Natural killer cell (primary cell): Measurements from ENCODE around the gene XRCC5. TPM values are rescaled to one million over a fixed set of nuclear protein-coding genes. Genes with fewer than 3 reads are reported as not detected.

Source experiments
- ATAC-seq, 3 donors: fragments of 150-1000 bp in 2 of 3; fragments of 200-7000 bp in 1 of 3; cut with Tn5 transposase; 1 replicate in 1 of 3; 2 replicates in 2 of 3; pipeline ENCODE4 v1.10.0; 2021; ENCODE audit warnings: mild to moderate bottlenecking in 2 of 3, moderate library complexity in 2 of 3
- DNase-seq, 2 donors: peaks; one replicate each; pipeline versions ENCODE4 v3.0.0 to v3.0.0-alpha.2; 2013 to 2021; ENCODE audit warnings: mixed read lengths in 1 of 2
- H3K27ac ChIP-seq: one replicate; pipeline ENCODE4 v1.5.1; 2013; ENCODE audit warnings: mild to moderate bottlenecking, low read length
- H3K27me3 ChIP-seq: one replicate; pipeline ENCODE4 v1.6.1; 2013; ENCODE audit warnings: low read length; ENCODE audit not compliant: control insufficient read depth, insufficient read depth
- H3K36me3 ChIP-seq: one replicate; pipeline ENCODE4 v1.6.1; 2013; ENCODE audit warnings: low read length; ENCODE audit not compliant: control insufficient read depth, insufficient read depth
- H3K4me1 ChIP-seq: one replicate; pipeline ENCODE4 v1.6.1; 2013; ENCODE audit warnings: low read length; ENCODE audit not compliant: control insufficient read depth, insufficient read depth
- H3K4me3 ChIP-seq: one replicate; pipeline ENCODE4 v1.5.1; 2013; ENCODE audit warnings: low read length
- H3K9me3 ChIP-seq: one replicate; pipeline ENCODE4 v1.6.1; 2013; ENCODE audit warnings: low read length; ENCODE audit not compliant: control insufficient read depth, insufficient read depth
- H3K27ac Mint-ChIP-seq, 2 donors: one replicate each; pipeline ENCODE4 v1.8.0; 2022; ENCODE audit warnings: mild to moderate bottlenecking in 2 of 2, mixed read lengths in 2 of 2, moderate library complexity in 1 of 2
- H3K27me3 Mint-ChIP-seq, 2 donors: one replicate each; pipeline ENCODE4 v1.8.0; 2022; ENCODE audit warnings: low read depth in 2 of 2, mixed read lengths in 2 of 2
- H3K36me3 Mint-ChIP-seq: one replicate; pipeline ENCODE4 v1.8.0; 2022; ENCODE audit warnings: mixed read lengths
- H3K4me1 Mint-ChIP-seq, 2 donors: one replicate each; pipeline ENCODE4 v1.8.0; 2022; ENCODE audit warnings: mixed read lengths in 2 of 2
- H3K4me3 Mint-ChIP-seq: one replicate; pipeline ENCODE4 v1.8.0; 2022; ENCODE audit warnings: mild to moderate bottlenecking, moderate library complexity, mixed read lengths
- H3K9me3 Mint-ChIP-seq, 2 donors: one replicate each; pipeline ENCODE4 v1.8.0; 2022; ENCODE audit warnings: mixed read lengths in 2 of 2
- WGBS: methylation state at CpG from one replicate; pipeline ENCODE4 v1.1.7; 2013; ENCODE audit warnings: missing lambda C conversion rate; ENCODE audit not compliant: insufficient coverage; 5-methylcytosine and 5-hydroxymethylcytosine counted together
- intact Hi-C: fragments of 100-400 bp; cut with micrococcal nuclease; formaldehyde crosslinking; loops from one replicate; pipeline ENCODE4 v1.14.2; 2022
- total RNA-seq, 4 donors: library from RNA; stranded (reverse); fragments of 120-200 nt in 1 of 4; gene quantifications; one replicate each; pipeline versions ENCODE4 v1.2.3 to v1.2.4, GENCODE V29; 2013 to 2022
- TF ChIP-seq, protein P1 (sequence below): fragments of 200-600 bp; IDR thresholded peaks from one replicate; pipeline ENCODE4 v1.8.0; 2022; ENCODE audit warnings: antibody characterized with exemption

Gene XRCC5
- total RNA-seq, 3 donors from 2014 or later (not counting 1 experiment from before 2014, with no cell fraction given) = 188 to 220 (median 201) TPM

GRCh38 chr2:216159646-216160045, 50.5 kb downstream of the XRCC5 start:
- no peaks in the 10 kb centered on the region for H3K9me3 Mint-ChIP-seq

DNA sequence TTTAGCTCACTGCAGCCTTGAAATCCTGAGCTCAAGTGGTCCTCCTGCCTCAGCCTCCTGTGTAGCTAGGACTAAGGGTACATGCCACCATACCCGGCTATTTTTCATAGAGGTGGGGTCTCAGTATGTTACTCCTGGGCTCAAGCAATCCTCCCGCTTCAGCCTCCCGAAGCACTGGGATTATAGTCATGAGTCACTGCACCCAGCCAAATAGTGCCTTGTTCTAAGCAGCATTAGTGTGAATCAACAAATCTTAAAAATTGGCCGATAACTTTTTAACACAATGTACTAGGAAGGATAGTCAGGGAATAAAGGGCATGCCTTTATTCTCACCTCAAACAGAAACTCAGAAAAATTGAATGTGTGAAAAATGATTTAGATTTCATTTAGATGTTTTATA, 51.6 kb downstream of the XRCC5 start:
- H3K9me3 ChIP-seq = no peaks in the 10 kb centered on the region
- H3K27ac ChIP-seq = no peak overlapping the region
- Mint-ChIP-seq H3K27me3 (no peaks in the 10 kb centered on the region), H3K4me1 (peaks cover 25 to 38% of the 10 kb centered on the region in 2 donors), H3K9me3 (no peaks in the 10 kb centered on the region), H3K4me3 (no peak overlapping the region), H3K36me3 (peaks cover 30% of the 10 kb centered on the region), H3K27ac (peak overlapping the region in 1 of 2 donors; percentile 69)
- peaks cover 80% of the 10 kb centered on the region for H3K36me3 ChIP-seq
- intact Hi-C loops = no loop called here
- no peak for DNase-seq
- WGBS = 98% methylated on average over 3 of the region's 4 CpGs
- H3K4me3 ChIP-seq = no peak overlapping the region
- TF ChIP-seq, protein P1, sequence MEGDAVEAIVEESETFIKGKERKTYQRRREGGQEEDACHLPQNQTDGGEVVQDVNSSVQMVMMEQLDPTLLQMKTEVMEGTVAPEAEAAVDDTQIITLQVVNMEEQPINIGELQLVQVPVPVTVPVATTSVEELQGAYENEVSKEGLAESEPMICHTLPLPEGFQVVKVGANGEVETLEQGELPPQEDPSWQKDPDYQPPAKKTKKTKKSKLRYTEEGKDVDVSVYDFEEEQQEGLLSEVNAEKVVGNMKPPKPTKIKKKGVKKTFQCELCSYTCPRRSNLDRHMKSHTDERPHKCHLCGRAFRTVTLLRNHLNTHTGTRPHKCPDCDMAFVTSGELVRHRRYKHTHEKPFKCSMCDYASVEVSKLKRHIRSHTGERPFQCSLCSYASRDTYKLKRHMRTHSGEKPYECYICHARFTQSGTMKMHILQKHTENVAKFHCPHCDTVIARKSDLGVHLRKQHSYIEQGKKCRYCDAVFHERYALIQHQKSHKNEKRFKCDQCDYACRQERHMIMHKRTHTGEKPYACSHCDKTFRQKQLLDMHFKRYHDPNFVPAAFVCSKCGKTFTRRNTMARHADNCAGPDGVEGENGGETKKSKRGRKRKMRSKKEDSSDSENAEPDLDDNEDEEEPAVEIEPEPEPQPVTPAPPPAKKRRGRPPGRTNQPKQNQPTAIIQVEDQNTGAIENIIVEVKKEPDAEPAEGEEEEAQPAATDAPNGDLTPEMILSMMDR = no peak
- no peak for ATAC-seq
- peaks cover 4% of the 10 kb centered on the region for H3K4me1 ChIP-seq
- H3K27me3 ChIP-seq = no peaks in the 10 kb centered on the region

More at GRCh38 chr2:216159646-216160045, 50.5 kb downstream of the XRCC5 start:
- no peak overlapping the region for H3K4me3 ChIP-seq
- H3K27ac ChIP-seq = no peak overlapping the region
- peaks cover 76% of the 10 kb centered on the region for H3K36me3 ChIP-seq
- H3K4me1 ChIP-seq = peaks cover 4% of the 10 kb centered on the region
- no peaks in the 10 kb centered on the region for H3K9me3 ChIP-seq
- Mint-ChIP-seq H3K27ac (peak overlapping the region; percentile 19 to 67), H3K4me3 (no peak overlapping the region), H3K36me3 (peaks cover 30% of the 10 kb centered on the region), H3K4me1 (peaks cover 24 to 38% of the 10 kb centered on the region in 2 donors), H3K27me3 (no peaks in the 10 kb centered on the region)
- DNase-seq (no peak), ATAC-seq (no peak)
- TF ChIP-seq, protein P1 = no peak
- H3K27me3 ChIP-seq = no peaks in the 10 kb centered on the region
- intact Hi-C loops = no loop called here
- WGBS = 100% methylated on average over 1 of the region's 1 CpG

GRCh38 chr2:216161967-216162366, 52.8 kb downstream of the XRCC5 start:
- ATAC-seq (peak in 1 of 3 donors; percentile 51), DNase-seq (no peak)
- Histone ChIP-seq H3K27me3 (no peaks in the 10 kb centered on the region), H3K4me3 (no peak overlapping the region), H3K27ac (no peak overlapping the region), H3K4me1 (peaks cover 4% of the 10 kb centered on the region), H3K36me3 (peaks cover 79% of the 10 kb centered on the region), H3K9me3 (no peaks in the 10 kb centered on the region)
- Mint-ChIP-seq H3K27ac (peak overlapping the region; percentile 69 to 76), H3K9me3 (no peaks in the 10 kb centered on the region), H3K4me1 (peaks cover 32 to 42% of the 10 kb centered on the region in 2 donors), H3K4me3 (peak overlapping the region; percentile 5), H3K27me3 (no peaks in the 10 kb centered on the region), H3K36me3 (peaks cover 25% of the 10 kb centered on the region)
- 76% methylated on average over 4 of the region's 4 CpGs for WGBS
- intact Hi-C loops = no loop called here
- TF ChIP-seq, protein P1 = no peak

GRCh38 chr2:216163518-216163917, 54.4 kb downstream of the XRCC5 start:
- no peaks in the 10 kb centered on the region for H3K9me3 Mint-ChIP-seq
- Histone ChIP-seq H3K27ac (no peak overlapping the region), H3K27me3 (no peaks in the 10 kb centered on the region), H3K36me3 (peaks cover 80% of the 10 kb centered on the region), H3K9me3 (no peaks in the 10 kb centered on the region), H3K4me3 (no peak overlapping the region), H3K4me1 (peaks cover 4% of the 10 kb centered on the region)
- ATAC-seq = no peak
- TF ChIP-seq, protein P1 = no peak
- no peak overlapping the region for H3K4me3 Mint-ChIP-seq
- H3K27ac Mint-ChIP-seq = peak overlapping the region in 1 of 2 donors; percentile 69
- 93% methylated on average over 4 of the region's 4 CpGs for WGBS
- H3K36me3 Mint-ChIP-seq = peaks cover 31% of the 10 kb centered on the region
- H3K4me1 Mint-ChIP-seq = peaks cover 31 to 41% of the 10 kb centered on the region in 2 donors
- intact Hi-C loops = no loop called here
- H3K27me3 Mint-ChIP-seq = no peaks in the 10 kb centered on the region
- no peak for DNase-seq
